NCI-H2196 treated with DMSO at 0.1 percent for 48 hours (cell line): Measurements from ENCODE around the gene BCAS2.
"Not testable (repeated sequence)": the region's sequence is repeated elsewhere in the genome, so short reads cannot be mapped to it uniquely, and the experiment has no call there.

Experiments
- DNase-seq: peaks from one replicate; lab custom pipeline; 2025; ENCODE audit not compliant: unreplicated experiment; lab: John Stamatoyannopoulos, UW

Gene BCAS2

DNA sequence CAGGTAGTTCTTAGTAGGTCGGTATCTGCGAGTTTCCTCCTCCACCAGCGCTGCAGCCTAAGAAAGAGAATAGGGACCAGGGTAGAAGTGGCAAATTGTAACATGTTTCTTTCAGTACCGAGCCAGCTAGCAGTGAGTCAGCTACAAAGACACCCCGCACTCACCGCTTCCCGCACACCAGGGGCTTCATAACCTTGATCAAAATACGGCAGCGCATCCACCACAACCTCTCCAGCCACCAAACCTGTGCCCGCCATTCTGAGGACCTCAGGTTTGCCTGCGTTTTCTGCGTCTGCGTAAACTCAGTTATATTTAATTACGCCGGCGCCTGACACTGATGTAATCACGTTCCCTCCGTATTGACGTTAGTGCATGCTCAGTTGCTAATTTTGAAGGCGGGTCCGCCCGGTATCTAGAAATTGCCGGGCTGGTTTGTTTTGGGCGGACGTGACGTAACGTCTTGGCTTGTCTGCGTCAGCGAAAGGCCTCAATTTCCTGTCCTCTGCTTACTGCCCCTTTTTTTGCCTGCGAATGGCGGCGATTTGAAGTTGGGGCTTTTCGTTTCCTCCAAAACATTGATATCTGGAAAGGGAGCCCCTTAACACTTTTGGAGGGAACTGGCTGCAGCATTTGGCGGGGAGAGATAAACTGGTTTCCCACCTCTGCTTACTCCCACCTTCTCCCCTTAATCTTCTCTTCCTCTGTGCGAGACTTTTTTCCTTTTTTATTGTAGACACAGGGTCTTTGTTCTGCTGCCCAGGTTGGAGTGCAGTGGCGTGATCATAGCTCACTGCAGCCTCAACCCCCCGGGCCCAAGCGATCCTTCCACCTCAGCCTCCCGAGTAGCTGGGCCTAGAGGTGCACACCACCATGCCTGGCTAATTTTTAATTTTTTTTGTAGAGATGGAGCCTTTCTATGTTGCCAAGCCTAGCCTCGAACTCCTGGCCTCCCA, at the start of gene BCAS2:
TSS of gene BCAS2 (minus strand) at position 281 of the 953 bp plus-strand sequence. CDS start at position 257, 24 bp downstream.
- peak; percentile 95 for DNase-seq

DNA sequence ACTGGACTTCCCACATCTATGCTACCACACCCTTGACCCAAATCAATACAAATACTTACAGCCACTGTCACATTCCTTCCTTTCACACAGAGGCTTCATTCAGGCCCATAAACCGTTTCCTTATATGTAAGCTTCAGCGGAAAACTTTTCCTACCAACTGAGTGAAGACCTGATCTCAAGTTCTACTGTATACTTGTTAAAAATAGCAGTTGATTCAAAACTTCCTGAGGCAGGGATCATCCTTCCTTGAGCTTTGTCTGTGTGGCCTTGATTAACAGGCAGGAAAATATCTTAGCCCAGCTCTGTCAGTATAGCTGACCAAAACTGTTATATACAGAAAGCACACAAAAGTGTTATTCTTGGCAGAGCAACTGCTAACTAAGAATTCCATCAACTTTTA, 45.7 kb upstream of the BCAS2 start:
- DNase-seq: no peak

DNA sequence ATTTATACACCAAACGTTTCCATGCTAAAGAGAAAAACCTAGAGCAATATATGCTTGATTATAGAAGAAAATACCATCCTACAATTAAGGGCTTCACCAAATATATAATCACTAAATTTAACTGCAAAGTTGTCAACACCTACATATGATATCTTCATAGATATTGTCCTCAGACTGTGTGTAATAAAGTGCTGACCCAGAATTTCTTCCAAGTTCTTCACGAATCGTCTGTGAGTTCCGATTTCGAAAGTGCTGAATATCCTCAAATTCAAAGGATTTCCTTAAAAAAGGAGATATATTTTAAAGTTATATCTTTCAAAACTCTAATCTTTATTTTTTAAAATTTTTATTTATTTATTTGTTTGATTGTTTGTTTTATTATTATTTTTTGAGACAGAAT, 41.9 kb upstream of the BCAS2 start:
- no peak for DNase-seq

DNA sequence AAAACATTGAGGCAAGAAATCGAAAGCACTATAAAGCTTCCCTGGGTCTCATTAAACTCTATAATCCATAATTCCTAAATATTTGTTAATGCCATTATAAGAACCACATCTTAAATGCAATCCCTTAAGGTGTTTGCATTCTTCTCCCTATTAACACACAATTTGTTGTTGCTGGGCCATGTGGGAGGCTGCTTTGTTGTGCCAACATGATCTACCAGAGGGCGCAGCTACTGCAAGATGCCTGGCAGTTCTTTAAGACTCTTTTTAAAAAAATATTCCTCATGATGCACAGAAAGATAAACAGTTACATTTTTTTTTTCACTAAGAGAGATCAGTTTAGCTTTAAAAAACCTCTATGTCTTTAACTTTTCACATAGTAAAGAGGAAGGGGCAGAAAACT, 39.0 kb upstream of the BCAS2 start:
- no peak for DNase-seq

DNA sequence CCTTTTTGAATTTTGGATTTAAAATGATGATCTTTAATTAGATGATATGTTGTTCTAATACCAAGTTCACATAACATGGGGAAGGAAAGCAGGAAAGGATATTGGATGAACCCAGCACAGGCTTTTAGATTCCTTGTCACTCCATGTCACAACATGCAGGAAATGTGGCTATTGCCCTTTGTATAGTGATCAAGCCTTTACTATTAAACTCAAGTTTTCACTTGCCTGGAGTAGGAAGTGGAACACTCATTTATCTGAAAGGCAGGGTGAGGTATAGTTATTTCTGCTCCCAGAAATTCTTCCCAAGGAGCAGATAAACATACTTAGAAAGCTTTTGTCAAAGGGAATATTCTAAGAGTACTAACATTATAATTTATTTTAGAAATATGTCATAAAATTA, 37.2 kb upstream of the BCAS2 start:
- DNase-seq: no peak

DNA sequence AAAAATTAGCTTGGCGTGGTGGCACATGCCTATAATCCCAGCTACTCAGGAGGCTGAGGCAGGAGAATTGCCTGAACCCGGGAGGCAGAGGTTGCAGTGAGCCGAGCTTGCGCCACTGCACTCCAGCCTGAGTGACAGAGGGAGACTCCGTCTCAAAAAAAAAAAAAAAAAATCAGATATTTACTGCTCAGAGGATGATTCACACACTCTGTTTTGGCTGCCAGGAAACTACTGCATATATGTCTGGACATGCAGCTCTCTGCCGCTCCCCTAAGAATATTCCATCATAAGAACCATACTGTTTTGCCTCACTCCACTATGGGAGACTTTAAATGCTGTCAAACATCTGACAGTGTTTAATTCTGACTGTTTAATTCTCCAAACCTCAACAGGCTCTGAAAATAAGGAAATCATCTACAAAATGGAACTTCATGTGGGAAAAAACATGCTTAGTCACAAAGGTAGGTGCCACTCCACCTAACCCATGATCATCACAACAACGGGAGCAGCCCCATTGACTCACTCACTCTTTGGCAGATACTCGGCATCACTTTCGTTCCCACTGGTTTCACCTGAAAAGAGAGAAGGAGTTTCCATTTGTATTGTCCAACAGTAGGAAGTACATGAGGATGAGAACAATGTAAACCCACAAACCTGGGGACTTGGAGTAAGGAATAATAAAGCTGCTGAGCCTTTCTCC, 29.3 kb upstream of the BCAS2 start:
- DNase-seq: no peak

DNA sequence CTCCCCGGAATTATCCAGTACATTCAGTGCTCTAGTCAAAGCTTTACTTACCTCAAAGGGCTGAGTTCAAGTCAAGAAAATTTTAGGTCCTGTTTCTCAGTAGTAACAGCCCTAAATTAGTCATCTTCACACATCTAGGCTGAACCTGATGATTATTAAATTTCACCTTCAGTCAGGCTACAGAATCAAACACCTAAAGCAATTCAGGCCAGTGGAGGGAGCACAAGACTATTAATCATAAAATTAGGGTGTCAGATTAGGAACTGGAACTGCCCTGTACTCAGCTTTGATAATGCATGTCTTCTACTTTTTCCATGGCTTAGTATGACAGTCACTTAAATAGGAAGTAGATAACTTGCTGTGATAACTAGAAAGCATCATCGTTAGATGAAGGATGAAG, 28.4 kb upstream of the BCAS2 start:
- DNase-seq: no peak

DNA sequence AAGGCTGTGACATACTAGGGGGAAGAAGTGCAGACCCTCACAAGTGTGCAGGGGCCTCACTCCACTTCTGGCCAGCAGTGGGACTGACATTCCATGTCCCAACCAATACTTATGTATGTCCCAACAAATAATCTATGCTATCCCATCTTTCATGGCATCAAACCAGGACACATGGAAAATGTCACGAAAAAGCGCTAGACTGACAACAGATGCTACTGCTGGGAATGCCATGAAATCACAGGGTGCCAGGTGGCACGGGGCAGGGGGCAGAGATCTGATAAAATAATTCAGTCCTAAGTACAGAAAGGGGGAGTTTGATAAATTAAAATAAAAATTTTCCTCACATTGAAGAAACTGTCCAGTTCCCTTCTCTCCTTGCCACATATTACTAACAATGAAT, 27.6 kb upstream of the BCAS2 start:
- no peak for DNase-seq

DNA sequence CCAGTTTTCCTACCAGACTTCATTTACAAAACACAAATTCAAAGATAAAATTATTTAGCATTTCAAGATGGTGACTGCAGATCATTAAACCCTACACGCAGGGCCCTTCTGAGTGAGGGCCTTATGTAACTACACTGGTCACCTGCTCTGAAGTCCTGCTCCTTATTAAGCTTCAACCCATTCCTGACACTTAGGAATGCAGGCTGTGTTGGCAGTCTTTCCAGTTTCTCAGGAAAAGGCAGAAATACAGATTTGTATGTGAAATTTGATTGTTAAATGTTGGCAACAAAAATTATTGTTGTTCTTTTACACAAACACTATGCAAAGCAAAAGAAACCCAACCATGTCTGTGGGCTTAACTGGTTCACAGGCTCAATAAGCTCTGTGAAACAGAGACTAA, 25.8 kb upstream of the BCAS2 start:
- DNase-seq: no peak

DNA sequence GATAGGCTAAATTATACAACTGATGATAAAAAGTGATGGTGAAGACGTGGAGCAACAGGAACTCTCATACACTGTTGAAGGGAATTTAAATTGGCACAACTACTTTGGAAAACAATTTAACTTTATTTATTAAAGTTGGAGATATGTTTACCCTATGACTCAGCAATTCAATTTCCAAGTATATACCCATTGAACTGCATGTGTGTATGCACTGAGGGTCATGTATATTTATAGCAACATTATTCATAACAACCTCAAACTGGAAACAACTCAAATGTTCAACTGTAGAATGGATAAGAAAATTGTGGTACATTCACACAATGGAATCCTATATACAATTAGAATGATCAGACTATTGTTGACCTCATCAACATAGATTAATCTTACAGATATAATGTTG, 16.5 kb upstream of the BCAS2 start:
- no peak for DNase-seq

DNA sequence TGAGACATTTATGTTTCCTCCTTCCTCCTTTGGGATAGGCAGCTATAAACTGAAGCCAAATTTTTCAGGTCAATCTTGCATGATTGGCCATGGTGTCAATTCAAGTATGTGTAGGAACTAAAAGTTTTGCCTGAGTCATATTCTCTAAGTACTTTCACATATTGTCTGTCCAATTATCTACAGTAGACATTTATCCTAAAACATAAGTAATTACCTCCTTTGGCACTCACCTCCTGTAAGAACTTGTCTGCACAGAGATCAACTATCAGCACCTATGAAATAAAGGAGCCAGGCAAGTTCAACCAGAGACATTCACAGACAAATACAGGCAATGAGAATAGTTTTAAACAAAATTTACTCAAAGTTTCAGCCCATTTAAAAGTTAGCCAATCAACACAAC, 14.2 kb upstream of the BCAS2 start:
- DNase-seq: no peak

DNA sequence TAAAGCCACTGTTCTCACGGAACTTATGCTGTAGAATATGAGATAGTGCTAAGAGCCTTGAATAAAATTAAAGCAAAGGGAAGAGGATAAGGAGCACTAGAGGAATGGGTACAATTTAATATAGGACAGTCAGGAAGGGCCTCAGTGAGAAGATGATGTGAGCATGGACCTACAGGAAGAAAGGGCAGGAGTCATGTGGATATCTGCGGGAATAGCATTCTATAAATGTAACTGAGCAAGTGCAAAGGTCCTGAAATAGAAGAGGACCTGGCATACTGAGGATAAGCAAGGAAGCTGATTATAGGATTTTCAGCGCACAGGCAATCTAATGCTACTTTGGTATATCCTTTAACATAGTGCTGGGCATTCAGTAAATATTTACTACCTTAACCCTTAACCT, 12.6 kb upstream of the BCAS2 start:
- no peak for DNase-seq

DNA sequence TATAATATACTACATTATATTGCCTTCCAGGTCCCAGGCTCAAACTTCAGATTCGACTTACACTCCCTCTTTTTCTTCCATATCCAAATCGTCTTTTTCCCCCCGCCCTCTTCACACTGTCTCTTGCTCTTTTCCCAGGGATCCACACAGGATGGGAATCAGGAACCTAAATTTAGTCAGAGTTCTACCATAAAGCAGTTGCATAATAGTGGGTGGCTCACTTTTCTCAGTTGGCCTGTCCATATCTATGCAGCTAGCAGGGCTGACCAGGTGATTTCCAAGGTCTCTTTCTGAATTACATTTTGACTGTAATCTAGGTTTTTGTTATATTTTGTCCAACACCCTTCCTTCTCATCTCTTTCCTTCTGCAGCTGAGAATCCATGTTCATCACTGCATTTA, 7.7 kb upstream of the BCAS2 start:
- DNase-seq: no peak

DNA sequence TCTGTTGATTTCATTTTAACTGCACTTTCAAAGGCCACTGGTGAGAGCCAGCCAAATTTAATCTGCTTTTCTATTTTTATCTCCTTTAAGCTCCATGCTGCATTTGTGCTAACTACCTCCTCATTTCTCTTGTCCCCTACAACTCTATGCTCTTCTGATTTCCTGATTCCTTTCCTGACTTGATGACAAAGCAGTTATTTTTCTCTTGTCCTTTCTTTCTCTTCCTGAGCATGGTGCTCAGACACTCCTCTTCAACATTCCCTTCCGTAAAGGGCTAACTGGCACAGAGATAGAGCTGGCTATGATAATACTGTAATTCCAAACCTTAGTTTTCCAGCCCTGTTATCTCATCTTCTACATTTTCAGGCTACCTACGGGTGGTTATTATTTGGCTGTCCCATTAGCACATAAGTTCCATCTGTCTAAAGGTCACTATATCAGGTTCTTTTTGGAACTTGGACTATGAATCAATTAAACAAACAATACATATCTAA, 6.8 kb upstream of the BCAS2 start:
- DNase-seq: no peak

DNA sequence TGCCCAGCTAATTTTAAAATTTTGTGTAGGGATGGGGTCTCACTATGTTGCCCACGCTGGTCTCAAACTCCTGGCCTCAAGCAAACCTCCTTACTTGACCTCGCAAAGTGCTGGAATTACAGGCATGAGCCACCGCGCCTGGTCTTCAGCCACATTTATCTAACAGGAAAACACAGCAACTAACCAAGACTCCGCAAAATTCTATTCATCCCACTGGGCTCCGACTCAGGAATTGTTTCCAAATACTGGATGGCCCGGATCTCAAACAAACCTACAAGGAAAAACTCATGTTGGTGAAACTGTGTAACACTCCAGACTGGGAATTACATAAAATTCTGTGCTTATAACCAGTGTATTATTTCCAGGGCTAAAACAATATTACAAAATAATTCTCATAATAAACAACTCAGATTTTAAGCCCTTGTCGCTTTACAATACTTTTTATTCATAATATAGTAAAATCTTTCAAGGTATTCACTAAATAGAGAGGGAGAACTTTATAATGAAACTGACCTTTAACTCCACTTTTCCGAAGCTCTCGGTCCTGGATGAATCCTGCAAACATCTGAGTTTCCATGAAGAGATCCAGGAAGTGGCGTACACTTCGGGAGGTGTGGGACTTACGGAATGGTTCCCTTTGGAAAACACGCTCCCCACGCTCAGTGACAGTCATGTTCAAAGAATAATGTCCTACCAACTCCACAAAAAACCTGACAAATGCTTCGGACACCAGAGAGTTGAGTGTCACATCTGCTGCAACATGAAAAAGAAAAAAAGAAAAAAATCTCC, 6.0 kb upstream of the BCAS2 start:
- DNase-seq: no peak

DNA sequence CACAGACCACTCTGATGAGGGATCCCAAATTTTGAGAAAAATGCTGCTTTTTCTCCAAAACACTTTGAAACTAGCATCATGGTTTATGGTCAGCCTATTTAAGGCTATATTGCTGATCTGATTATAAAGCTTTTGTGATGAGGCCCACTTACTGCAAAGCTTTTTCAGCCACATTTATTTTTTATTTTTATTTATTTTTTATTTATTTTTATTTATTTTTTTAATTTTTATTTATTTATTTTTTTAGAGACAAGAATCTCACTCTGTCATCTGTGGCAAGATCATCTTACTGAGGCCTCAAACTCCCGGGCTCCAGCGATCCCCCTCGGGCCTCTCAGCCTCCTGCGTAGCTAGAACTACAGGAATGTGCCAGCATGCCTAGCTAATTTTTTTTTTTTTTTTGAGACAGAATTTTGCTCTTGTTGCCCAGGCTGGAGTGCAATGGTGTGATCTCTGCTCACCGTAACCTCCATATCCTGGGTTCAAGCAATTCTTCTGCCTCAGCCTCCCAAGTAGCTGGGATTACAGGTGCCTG, 5.2 kb upstream of the BCAS2 start:
- no peak for DNase-seq

DNA sequence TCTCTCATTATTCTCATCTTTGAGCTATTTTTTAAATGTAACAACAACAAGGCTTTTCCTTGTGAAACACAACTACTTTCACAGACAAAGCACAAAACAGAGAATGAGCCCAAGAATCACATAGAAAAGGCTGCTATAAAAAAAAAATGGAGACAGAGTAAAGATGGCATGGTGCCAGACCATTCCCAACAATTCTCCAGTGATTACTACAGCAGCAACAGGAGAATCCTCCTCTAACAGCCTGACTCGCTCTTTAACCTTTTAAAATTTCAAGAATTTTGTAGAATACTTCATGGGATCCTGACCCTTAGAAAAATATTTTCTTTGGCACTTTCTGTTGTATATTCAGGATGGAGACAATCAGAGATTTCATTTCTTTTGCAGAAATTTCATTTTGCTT, 3.8 kb upstream of the BCAS2 start:
- no peak for DNase-seq

DNA sequence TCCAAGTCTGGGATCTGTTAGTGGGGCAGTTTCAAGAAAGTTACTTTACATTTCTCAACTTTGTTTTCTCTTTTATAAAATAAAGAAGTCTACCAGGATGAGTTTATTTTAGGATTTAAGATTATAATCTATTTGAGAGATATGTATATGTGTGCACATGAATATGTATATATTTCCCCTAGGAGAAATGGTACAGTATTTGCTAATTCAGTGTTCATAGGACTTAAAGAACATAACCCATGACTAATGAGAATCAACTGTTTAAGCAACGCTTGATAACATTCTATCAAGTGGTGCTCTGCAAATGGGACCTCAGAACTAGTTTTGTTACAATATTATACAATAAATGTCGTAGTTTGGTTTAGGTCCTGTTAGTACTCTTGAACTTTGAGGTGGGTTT, 7.0 kb downstream of the BCAS2 start:
- DNase-seq: no peak

DNA sequence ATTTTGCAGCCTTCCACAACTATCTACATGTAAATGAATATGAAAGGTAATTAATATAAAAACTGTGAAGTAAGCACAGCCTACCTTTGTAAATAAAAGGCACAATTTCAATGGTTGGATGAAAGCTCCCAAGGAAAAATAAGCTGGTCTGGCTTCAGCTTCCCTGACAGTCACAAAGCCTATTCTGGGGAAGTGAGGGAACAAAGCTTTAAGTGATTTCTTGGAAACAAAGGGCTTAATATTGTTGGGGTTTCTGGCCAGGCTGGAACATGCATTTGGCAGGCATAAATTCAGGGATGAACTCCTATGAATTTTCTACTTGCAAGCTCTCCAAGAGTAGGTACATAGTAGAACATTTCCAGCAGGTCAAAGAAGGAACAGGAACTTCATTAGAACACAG, 17.3 kb downstream of the BCAS2 start:
- no peak for DNase-seq

DNA sequence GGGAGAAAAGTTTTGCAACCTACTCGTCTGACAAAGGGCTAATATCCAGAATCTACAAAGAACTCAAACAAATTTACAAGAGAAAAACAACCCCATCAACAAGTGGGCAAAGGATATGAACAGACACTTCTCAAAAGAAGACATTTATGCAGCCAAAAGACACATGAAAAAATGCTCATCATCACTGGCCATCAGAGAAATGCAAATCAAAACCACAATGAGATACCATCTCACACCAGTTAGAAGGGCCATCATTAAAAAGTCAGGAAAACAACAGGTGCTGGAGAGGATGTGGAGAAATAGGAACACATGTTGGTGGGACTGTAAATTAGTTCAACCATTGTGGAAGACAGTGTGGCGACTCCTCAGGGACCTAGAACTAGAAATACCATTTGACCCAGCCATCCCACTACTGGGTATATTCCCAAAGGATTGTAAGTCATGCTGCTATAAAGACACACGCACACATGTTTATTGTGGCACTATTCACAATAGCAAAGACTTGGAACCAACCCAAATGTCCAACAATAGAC, 18.4 kb downstream of the BCAS2 start:
- DNase-seq: not testable (repeated sequence)

DNA sequence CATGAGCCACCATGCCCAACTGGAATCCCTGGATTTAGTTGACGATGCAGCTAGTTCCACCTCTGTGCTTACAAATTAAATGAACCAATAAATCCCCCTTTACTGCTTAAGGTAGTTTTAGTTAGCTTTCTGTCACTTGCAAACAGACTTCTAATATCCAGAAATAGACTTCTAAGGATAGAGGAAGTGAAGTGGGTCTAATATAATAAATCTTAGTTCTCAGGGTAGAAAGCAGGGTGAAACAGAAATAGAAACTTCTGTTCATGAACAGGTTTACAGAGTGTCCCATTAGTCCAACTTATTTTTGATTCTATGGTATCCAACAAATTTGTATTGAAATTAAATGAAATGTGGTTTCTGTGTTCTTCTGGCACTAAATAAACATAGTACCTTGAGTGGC, 20.1 kb downstream of the BCAS2 start:
- DNase-seq: no peak
